Fibroblast of the aortic adventitia (primary cell): ENCODE measurements around the gene RGS6. TPM values are rescaled to one million over a fixed set of nuclear protein-coding genes. Genes with fewer than 3 reads are reported as not detected.

Experiments used
- DNase-seq: peaks from one replicate; pipeline ENCODE4 v3.0.0-alpha.2; 2010; ENCODE audit warnings: low read depth
- H3K4me3 ChIP-seq: 2 replicates; pipeline ENCODE4 v1.5.1; 2011; ENCODE audit warnings: low read depth, mild to moderate bottlenecking, control low read depth, low read length, moderate library complexity
- total RNA-seq: library from RNA; depleted of rRNA; stranded (reverse); fragments of >200 nt; gene quantifications from 2 replicates; pipeline ENCODE4 v1.2.3, GENCODE V29; 2012; ENCODE audit warnings: low replicate concordance
- TF ChIP-seq, protein P1 (sequence below): IDR thresholded peaks from 2 replicates; pipeline ENCODE4 v1.5.1; 2011; ENCODE audit warnings: mild to moderate bottlenecking, low read length, control low read depth, inconsistent platforms; ENCODE audit not compliant: insufficient read depth

The RGS6 gene
- total RNA-seq, 1 donor, result not detected

DNA sequence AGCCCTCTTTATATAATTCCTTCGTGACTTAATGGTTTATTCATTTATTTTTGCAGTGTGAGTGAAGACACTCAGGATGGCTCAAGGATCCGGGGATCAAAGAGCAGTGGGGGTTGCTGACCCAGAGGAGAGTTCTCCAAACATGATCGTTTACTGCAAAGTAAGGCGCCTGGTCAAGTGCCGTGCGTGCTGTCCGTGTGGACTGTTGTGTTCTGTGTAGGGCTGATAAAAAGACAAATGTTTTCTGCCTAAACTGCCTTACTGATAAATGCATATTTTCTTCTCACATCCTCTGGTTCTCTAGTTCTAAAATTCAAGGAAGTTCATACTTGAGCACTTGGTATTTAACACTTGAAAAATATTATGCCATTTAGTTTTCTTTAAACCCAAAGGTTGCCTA is 32.5 kb downstream of the RGS6 start:
- H3K4me3 ChIP-seq, result no peak overlapping the region
- no peak for DNase-seq
- TF ChIP-seq, protein P1, sequence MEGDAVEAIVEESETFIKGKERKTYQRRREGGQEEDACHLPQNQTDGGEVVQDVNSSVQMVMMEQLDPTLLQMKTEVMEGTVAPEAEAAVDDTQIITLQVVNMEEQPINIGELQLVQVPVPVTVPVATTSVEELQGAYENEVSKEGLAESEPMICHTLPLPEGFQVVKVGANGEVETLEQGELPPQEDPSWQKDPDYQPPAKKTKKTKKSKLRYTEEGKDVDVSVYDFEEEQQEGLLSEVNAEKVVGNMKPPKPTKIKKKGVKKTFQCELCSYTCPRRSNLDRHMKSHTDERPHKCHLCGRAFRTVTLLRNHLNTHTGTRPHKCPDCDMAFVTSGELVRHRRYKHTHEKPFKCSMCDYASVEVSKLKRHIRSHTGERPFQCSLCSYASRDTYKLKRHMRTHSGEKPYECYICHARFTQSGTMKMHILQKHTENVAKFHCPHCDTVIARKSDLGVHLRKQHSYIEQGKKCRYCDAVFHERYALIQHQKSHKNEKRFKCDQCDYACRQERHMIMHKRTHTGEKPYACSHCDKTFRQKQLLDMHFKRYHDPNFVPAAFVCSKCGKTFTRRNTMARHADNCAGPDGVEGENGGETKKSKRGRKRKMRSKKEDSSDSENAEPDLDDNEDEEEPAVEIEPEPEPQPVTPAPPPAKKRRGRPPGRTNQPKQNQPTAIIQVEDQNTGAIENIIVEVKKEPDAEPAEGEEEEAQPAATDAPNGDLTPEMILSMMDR, result no peak

DNA sequence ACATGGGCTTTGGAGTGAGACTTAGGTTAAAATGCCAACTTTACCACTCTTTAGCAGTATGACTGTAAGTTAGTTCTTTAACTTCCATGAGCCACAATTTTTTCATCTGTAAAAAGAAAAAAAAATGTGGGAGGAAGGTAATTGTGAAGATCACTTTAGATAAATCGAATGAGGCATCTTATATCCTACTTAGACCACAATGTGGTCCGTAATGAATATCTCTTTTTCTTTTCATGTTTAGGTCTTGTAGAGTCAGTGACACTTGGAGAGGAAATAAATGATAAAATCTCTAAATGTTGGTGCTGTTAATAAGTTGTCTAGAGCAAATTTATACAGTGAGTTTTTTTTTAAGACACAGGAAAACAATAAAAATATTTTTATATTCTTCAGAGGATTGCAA is 34.3 kb downstream of the RGS6 start:
- no peak overlapping the region for H3K4me3 ChIP-seq
- TF ChIP-seq, protein P1, result no peak
- no peak for DNase-seq

DNA sequence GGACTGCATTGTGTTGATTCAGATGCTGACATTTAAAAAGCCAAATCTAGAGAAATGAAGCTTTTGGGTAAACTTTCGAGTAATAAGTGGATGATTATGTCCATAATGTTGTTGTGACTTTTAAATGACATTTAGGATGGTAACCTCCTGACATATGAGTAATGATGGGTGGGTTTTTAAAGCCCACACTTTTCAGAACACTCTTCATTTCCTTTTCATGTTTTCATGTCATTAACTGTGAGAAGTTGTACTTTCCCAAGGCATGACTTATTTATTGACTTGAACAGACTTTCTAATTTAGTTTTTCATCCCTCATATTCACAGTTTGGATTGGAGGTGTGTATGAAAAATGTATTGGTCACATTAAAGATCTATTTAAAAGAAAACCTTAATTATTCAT is 35.5 kb downstream of the RGS6 start:
- no peak for DNase-seq
- no peak overlapping the region for H3K4me3 ChIP-seq
- TF ChIP-seq, protein P1, result no peak

DNA sequence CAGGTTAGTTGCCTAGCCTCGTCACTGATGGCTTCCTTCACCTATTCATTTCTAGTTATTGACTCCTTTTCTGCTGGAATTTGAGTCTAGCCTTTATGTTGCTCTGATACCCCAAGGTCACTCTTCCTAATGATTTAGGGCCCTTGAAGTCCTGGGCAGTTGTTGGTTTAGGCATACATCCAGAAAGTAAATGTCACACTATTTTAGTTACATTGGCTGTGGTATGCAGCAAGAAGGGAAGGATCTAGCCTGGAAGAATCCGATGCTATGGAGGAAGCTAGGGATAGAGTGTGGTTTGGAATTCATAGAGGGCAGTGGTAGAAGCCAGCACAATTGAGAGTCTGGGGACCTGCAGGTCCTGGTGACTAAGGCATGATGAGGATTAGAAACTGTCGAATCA is 38.0 kb downstream of the RGS6 start:
- TF ChIP-seq, protein P1, result no peak
- no peak overlapping the region for H3K4me3 ChIP-seq
- no peak for DNase-seq

DNA sequence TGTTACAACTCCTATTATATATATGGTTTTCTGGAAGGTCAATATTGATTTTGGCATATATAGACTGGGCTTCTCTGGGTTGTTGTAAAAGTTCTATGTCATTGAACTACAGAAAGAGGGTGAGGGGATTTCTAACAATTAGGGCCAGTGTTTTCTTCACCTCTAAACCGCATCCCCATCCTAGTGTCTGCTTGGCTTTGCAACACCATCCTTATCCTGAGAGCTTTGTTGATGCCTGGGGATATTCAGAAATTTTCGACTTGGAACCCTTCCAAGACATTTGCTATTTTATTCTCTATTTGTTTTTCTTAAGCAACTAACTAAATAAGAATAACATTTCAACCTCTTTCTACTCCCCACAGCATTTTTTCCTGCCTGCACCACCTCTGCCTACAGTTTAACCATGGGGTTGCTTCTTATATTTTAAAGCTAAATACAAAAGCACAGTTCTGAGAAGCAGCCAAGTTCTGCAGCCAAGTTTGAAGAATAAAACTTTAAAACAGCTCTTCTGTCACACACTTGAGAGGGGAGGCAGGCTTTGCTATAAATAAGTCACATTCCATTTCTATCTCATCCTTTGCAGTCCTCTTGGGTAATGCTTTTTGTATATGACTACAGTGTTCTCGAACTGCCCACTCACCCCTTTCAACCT is 53.4 kb downstream of the RGS6 start:
- no peak for DNase-seq
- TF ChIP-seq, protein P1, result no peak

DNA sequence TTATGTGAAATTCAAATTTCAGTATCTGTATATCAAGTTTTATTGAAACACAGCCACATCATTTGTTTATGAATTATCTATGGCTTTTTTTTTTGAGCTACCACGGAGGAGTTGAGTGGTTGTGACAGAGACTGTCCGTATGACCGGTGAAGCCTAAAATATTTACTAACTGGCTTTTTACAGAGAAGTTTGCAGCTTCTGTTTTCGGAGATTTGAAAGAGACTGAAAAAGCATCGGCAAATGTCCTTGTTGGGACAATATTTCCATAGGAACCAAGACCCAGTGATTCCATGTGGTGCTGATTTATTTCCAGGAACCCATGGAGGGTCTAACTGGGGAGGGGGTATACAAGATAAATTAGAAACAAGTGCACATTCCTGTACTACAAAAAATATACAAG is 56.2 kb downstream of the RGS6 start:
- H3K4me3 ChIP-seq, result no peak overlapping the region
- TF ChIP-seq, protein P1, result no peak
- no peak for DNase-seq

More for the DNA sequence above, 53.4 kb downstream of the RGS6 start:
- H3K4me3 ChIP-seq, result no peak overlapping the region

DNA sequence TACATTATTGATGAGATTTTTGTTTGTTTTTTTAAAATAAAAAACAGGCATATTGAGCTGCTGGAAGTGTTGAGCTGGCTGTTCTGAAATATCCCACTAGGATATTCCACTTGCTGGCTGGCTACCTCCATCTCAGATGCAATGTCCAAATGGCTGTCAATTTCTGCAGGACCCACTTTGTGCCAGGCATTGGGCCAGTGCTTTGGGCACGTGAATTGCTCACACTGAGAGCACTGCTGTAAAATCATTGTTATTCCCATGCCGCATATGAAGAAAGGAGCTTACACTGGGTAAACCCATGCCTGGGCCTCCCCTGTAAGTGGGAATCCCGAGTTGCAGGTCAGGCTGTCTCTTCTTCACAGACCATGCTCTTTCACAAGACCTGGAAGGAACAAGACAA is 56.7 kb downstream of the RGS6 start:
- no peak for DNase-seq
- no peak overlapping the region for H3K4me3 ChIP-seq
- TF ChIP-seq, protein P1, result no peak
